Activated T-helper 1 cell treated with anti-CD3 and anti-CD28 coated beads, Interleukin-2, amount 50 U/mL, for 16 hours (primary cell): ENCODE measurements around the gene FALEC.

Experiments
- DNase-seq, 2 donors: peaks; one replicate each; pipeline ENCODE4 v3.0.0-alpha.2; 2020; ENCODE audit warnings: low read depth in 1 of 2, low spot score in 1 of 2

FALEC gene

DNA sequence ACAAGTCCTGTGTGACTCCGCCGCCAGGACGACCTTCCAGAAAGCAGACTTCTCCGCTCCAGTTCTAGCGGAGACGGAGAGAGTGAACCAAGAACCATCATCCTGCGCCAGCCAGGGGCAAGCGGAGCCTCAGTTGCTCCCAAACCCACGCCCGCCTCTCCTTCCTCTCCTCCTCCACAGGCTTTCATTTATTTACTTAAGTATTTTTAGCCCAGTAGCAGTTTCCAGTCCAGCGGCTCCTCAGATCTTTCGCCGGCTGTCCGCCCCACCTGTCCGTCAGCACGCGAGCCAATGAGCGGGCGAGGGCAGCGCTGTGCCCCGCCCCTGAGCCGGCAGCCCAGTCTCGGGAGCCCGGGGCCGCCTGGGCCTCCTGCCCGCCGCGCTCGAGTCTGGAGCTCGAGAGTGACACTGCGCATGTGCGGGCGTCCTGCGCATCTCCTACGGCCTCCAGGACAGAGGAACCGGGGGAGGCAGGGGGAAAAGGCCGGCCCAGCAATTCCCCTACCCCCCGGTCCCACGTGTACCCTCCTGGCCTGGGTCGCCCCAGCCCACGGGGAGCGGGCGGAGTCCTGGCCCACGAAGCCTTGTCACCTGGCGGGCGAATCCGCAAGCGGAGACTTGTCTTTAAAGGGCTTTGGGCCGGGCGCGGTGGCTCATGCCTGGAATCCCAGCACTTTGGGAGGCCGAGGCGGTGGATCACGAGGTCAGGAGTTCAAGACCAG lies at the start of gene FALEC:
Gene FALEC (plus strand): TSS at position 425 of the 722 bp plus-strand sequence.
- peak; percentile 73 to 86 for DNase-seq

DNA sequence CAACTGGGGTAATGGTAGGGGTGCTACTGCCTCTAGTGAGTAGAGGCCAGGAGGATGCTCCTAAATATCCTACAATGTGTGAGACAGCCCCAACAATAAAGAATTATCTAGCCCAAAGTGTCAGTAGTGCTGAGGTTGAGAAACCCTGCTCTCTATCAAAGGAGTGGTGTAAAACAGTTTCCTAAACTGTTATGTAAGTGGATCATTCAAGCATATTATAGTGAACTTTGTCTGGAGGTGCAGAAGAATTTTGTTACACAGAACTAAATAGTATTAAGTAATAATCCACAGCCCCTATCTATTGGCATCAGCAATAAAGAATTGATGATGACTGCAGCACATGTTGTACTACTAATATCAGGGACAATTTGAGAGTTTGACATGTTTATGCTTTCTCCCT lies 48.6 kb upstream of the FALEC start:
- no peak for DNase-seq

DNA sequence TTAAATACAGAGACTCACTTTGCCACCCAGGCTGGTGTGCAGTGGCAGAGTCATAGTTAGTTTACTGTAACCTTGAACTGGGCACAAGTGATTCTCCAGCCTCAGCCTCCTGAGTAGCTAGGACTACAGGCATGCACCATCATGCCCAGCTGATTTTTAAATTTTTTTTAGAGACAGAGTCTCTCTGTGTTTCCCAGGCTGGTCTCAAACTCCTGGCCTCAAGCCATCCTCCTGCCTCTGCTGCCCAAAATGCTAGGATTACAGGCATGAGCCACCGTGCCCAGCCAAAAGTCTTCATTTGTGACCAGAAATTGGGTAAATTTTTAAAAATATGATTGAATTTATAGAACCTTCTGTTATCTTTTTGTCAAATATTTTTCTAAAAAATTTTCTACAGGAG lies 46.3 kb upstream of the FALEC start:
- DNase-seq: no peak

- DNase-seq: no peak
Measured at GRCh38 chr1:150472601-150473200, 42.9 kb upstream of the FALEC start.

DNA sequence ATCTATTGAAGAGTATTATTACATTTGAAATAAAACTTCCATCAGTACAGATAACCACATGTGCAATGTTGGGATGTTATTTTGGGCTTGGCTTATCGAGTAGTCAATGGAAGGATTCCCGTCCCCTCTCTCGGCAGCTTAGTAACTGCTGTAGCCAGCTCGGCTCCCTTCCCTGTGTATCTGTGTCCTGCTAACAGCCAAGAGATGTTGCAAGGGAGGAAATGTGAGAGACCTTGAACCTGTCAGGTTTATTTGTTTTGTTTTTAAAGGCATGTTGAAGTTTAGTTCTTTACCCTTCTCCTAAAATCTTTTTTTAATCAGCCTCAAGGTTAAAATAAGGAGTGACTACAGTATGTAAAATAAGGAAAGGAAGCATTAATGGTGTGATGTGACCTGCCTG lies 41.9 kb upstream of the FALEC start:
- DNase-seq: no peak

DNA sequence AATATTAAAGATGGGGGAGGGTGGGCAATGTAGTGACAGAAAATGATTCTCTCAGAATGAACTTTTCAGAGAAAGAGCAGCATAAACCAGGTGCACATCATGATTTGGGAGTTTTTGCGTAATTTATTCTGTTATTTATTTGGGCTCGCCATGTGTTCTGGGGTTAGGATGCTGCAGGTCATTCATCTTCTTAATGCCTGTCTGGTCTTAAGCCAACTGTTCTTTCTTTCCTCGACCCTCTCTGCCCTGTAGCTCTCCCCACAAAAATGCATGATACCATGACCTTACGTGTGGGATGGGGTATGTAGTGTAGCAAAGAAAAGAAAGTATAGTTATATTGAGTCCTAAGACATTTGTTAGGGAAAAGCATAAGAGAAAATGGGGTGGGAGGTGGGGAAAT lies 40.7 kb upstream of the FALEC start:
- DNase-seq: no peak

GRCh38 chr1:150476754-150477153 lies 38.8 kb upstream of the FALEC start:
- no peak for DNase-seq

DNA sequence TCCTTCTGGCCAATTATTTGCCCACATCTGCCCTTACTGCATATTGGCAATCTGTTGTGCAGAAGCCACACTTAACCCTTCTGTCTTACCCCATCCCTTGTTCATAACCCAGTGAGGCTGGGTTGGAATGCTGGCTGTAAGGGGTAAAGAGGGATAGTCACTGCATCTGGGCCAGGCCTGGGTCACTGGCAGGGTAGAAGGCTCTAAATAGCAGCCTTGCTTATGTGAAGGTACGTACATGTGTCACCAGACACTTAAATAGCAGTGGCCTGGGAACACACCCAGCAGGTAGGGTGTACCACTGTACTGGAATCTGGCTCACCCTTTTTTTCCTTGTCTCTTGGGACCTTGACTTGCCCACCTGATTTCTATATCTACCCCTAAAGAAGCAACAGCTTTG lies 38.2 kb upstream of the FALEC start:
- no peak for DNase-seq

DNA sequence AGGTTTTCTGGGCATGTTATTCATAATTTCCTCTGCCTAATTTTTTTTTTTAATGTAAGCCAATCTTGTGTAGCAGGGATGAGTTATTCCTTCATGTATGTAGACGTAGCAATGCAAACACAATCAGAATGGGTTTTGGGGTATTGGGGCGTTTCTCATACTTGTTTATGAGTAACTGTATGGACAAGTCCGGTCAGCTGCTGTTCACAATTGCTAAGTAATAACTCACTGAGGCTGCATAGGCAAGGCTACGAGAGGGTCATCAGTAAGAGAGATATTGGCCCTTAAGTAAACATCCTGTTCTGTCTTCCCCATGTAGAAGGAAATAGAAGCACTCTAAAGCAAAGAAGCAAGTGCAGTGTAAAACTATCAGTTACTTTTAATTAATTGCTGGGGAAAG lies 37.8 kb upstream of the FALEC start:
- no peak for DNase-seq

DNA sequence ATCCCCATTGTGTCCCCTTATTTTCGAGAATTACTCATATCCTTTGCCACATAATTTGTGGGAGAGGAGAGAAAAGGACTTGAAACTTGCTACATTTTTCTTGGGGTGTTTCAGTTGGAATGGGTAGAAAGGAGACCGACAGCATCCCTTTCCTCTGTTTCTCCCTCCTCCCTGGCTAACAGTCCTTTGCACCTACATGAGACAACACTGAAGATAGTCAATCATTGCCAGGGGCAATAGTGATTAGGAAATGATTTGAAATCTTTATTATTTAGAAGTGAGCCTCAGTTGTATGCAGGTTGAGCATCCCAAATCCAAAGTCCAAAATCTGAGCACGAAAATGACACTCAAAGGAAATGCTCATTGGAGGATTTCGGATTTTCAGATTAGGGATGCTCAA lies 36.2 kb upstream of the FALEC start:
- DNase-seq: no peak

- no peak for DNase-seq
Measured at GRCh38 chr1:150479927-150480352, 35.6 kb upstream of the FALEC start.

DNA sequence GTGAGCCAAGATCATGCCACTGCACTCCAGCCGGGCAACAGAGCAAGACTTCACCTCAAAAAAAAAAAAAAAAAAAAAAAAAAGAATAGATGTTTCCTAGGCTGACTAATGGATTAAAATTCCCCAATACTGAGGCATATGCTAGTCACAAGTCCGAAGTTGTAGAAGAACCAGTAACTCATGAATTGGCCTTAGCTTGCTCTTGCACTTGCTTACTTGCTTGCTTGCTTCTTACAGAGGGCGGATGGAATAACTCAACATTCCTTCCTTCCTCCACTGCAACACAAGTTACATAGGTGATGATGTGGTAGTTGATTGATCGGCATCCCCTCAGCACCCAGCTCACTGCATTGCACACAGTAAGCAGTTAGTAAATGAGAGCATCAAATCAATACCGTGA lies 31.1 kb upstream of the FALEC start:
- no peak for DNase-seq

DNA sequence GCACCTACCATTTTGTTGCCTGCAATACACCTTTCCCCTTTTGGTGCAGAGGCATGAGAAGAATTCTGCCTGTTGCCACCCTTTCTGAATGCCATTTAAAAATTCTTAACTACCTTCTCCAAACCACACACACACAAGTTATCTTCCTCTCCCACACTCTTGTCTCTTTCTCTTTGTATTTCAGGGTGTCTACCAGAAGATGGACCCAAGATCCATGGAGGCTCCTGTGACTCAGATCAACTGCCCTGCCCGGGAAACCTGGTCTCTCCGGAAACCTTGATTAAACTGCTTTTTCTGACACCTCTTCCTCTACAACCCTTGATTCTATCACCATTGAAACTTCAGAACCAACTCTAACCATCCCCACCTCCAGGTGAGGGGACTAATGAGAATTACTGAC lies 30.7 kb upstream of the FALEC start:
- DNase-seq: no peak

DNA sequence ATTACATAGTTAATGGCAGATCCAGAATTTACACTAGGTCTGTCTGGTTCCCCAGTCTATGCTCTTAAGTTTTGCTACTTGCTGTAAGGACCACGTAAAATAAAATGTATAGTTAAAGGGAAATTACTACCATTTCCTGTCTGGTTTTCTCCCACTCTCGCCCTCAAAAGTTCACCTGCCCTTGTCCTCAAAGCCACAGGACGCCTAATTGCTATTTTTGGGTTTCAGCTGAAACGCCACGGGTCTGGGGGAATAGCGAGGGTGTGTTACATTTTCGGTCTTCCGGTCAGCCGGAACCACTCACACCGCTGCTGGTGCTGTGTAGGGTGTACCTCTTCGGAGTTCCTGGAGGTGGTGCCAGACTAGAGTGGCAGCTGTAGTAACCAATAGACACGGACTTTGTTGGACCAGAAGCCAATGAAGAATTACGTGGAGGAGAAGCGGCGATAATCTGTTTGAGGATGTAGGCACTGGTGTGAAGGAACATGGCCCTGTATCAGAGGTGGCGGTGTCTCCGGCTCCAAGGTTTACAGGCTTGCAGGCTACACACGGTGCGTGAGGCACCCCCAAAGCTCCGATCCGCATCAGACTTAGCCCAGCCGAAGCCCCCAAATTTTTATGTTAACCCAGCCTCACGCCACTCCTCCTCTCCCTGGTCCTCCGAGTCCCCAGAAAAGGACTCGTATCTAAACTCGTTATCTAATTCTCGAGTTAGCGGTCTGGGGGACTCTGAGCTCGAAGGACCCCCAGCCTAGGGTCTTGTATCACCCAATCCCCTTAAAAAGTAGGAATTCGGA lies 28.4 kb upstream of the FALEC start, which contains the start of gene TARS2:
Gene TARS2 (plus strand): TSS at position 454 of the 797 bp plus-strand sequence. CDS start 32 bp downstream, at position 486.
- peak; percentile 75 to 87 for DNase-seq

DNA sequence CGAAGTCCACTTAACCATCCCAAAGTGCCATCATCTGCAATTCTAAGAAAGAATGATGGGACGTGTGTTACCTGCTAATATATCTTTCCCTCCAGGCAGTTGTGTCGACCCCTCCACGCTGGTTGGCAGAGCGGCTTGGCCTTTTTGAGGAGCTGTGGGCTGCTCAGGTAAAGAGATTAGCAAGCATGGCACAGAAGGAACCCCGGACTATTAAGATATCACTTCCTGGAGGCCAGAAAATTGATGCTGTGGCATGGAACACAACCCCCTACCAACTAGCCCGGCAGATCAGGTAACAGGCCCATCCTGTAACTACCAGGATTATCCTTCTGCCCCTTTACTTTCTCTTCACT lies 27.8 kb upstream of the FALEC start:
- no peak for DNase-seq

DNA sequence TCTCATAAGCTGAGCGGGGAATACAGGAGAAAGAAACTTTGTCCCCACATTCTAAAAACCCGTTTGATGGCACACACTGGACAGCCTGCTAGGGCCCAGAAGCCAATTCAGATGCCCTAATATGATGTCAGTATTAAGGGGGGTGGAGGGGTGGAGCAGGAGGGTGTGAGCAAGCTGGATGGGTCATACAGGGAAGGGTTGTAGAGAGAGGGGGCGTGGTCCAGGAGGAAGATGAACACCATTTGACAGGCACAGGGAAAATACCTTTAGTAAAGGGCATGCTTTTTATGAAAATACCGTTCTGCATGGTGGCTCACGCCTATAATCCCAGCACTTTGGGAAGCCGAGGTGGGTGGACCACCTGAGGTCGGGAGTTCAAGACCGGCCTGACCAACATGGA lies 22.4 kb upstream of the FALEC start:
- no peak for DNase-seq

GRCh38 chr1:150498342-150498741 lies 17.2 kb upstream of the FALEC start:
- no peak for DNase-seq

- no peak for DNase-seq
Measured at GRCh38 chr1:150505431-150505830, 10.1 kb upstream of the FALEC start.

DNA sequence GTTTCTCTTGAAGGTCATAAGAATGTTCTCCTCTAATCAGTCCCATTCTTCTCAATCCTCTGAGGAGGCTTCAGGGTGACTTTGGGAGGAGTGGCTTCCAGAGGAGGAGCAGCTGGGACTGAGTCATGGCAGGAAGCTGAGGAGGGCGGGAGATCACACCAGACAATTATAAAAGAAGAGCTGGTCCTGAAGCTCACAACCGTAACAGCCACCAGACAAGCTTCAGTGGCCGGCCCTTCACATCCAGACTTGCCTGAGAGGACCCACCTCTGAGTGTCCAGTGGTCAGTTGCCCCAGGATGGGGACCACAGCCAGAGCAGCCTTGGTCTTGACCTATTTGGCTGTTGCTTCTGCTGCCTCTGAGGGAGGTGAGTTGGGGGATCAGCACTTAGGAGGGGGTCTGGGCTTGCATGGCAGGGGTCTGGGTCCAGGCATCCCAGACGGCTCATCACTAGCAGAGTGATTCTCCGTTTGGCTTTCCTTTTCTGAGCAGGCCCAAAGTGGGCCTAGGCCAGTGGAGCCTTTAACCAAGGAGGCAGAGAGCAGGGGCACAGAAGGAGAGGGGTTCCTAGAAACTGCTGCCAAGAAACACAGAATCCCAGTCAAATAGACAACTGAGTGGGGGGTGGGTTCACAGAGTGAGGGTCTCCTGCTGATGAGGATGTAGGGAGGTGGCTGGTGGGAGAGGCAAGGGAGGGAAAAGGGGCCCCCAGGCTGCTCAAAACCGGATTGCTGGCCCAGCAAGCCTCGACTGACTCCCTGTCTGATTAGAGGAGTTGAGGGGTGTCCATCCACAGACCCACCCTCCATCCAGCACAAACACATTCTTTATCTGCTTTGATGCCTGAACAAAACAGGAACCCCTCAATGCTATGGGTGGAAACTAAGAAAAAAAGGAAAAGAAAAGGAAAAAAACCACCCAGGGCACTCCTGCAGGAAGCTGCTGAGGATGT lies 7.4 kb upstream of the FALEC start, which contains the start of gene ECM1:
Gene ECM1 (plus strand): TSS at position 198 of the 953 bp plus-strand sequence. CDS start 101 bp downstream, at position 299.
- DNase-seq: no peak

DNA sequence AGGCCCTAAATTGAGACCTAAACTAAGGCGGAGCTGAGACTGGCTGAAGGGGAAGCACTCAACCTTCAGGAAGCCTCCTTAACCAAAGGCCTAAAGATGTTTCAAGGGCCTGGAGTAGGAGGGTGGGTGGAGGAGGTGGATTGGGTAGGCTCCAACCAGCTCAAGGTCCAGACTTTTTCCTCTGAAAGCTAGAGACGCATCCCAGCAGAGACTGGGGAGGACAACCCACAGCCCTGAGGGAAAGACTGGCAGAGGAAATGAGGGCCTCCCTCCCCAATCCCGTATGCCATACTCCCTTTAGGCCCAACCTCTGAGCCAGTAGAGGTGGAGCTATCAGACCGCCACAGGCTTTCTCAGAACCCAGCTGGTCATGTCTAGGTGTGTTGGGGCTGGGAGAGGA lies 6.6 kb upstream of the FALEC start:
- no peak for DNase-seq

- no peak for DNase-seq
Measured at GRCh38 chr1:150511551-150511950, 4.0 kb upstream of the FALEC start.
